Activated CD4-positive, alpha-beta T cell treated with anti-CD3 and anti-CD28 coated beads, Interleukin-2, amount 10 ng/mL, durations not matched to agents 7 days and 5 days (primary cell): ENCODE data around the gene ZBTB17. TPM values are rescaled to one million over a fixed set of nuclear protein-coding genes. Genes with fewer than 3 reads are reported as not detected.

Experiments
- CTCF ChIA-PET: fragments of 350-600 bp; sonication (Branson Sonifier 250); formaldehyde crosslinking; loops from one replicate; lab custom pipeline; 2021; ENCODE audit warnings: antibody characterized with exemption; lab: Charles Lee
- POLR2A ChIA-PET: fragments of 350-600 bp; sonication (Branson Sonifier 250); formaldehyde crosslinking; loops from one replicate; lab custom pipeline; 2021; ENCODE audit warnings: antibody characterized with exemption; lab: Charles Lee
- DNase-seq: peaks from one replicate; pipeline ENCODE4 v3.0.0-alpha.2; 2020
- H3K27ac Mint-ChIP-seq: one replicate; pipeline ENCODE4 v1.8.0; 2021; ENCODE audit warnings: mild to moderate bottlenecking, moderate library complexity, mixed read lengths
- H3K27me3 Mint-ChIP-seq: one replicate; pipeline ENCODE4 v1.8.0; 2021; ENCODE audit warnings: mixed read lengths
- H3K36me3 Mint-ChIP-seq: one replicate; pipeline ENCODE4 v1.8.0; 2021; ENCODE audit warnings: low read depth, mixed read lengths
- H3K4me1 Mint-ChIP-seq: one replicate; pipeline ENCODE4 v1.8.0; 2021; ENCODE audit warnings: mixed read lengths
- H3K4me3 Mint-ChIP-seq: one replicate; pipeline ENCODE4 v1.8.0; 2021; ENCODE audit warnings: mild to moderate bottlenecking, moderate library complexity, mixed read lengths
- H3K9me3 Mint-ChIP-seq: one replicate; pipeline ENCODE4 v1.8.0; 2021; ENCODE audit warnings: mixed read lengths
- total RNA-seq, 2 experiments: library from RNA; stranded (reverse); gene quantifications; one replicate each; pipeline ENCODE4 v1.2.3, GENCODE V29; 2021

Gene ZBTB17
- total RNA-seq, 2 experiments from 2014 or later: 34.8 to 38.8 TPM

DNA sequence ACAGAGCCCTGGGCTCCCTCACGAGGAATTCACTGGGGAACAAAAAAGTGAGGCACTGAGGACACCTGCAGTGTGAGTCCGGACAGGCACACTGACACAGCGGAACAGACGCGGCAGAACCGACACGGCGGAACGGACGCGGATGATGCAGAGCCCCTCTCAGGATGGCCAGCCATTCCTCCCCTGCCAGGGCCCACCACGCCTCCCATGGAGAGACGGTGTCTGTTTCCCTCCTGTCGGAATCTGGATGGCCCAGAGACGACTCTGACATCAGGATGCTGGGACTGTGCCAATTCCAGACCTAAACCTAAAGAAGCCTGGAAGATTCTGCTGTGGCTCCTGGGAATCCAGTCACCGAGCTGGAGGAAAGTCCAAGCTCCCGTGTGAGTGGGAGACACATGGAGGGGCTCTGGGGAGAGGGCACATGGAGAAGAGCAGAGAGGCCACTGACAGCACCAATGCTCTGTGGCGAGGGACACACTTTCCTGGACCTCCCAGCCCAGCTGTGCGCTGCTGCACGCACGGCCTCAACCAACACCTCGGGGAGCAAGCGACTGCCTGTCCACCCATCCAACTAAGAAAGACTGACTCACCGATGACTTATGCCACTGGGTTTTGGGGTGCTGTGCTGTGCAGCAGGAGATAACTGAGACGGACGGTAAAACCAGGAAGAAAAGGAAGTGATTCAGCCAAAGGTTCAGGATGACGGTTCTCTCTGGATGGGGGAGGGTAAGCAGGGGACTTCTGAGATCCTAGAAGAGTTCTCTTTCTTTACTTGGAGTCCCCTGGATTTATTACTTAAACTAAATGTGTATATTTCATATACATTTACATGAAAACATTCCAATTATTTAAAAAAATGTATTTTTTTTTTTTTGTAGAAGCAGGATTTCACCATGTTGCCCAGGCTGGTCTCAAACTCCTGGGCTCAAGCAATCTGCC is 23.3 kb downstream of the ZBTB17 start:
- peak; percentile 17 for DNase-seq
- Mint-ChIP-seq H3K4me3 (no peak overlapping the region), H3K36me3 (peaks cover 22% of the 10 kb centered on the region), H3K9me3 (no peaks in the 10 kb centered on the region), H3K4me1 (peaks cover 83% of the 10 kb centered on the region), H3K27me3 (no peaks in the 10 kb centered on the region), H3K27ac (peak overlapping the region; percentile 57)
- ChIA-PET POLR2A (no interaction called here), CTCF (interaction anchor here (0.8 to 1.6 kb wide), 2 partner anchors 16 to 109 kb away, joined by 3 to 4 read pairs; no protein-coding TSS in a partner anchor)

DNA sequence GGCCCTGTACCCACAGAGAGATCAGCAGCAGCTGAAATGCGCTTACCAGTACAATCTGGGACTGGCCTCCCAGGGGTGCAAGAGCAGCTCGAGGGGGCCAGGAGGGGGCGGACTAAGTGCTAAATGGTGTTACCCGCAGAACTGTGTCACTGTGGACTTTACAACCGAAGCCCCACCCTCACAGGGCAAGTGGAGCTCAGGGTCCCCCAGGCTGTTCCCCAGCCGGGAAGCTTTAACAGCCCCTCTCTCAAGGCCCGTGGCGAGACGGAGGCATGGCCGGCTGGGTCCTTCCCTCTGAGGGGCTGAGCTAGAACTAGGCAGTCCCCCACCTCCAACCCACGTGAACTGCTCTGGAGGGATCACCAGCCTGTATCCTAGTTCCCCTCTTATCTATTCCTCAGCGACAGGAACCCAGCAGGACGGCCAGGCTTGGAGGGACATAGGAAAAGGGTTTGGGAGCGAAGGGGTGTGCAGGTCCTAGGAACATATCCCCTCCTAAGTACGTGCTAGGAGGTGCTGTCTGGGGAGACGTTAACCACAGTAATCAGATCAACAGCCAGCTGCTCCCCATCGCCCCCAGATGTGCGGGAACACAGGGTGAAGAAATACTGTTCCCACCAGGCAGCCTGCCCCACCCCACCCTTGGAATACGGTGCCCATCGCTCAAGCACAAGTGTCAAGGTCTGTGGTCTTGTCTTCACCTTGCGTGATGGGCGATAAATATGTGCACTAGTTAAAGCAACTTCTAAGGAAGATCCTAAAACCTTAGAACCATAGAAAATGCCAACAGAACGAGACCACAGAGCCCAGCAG is 24.4 kb downstream of the ZBTB17 start:
- Mint-ChIP-seq H3K9me3 (no peaks in the 10 kb centered on the region), H3K27me3 (no peaks in the 10 kb centered on the region), H3K36me3 (peaks cover 23% of the 10 kb centered on the region), H3K27ac (peak overlapping the region; percentile 63), H3K4me1 (peaks cover 78% of the 10 kb centered on the region), H3K4me3 (no peak overlapping the region)
- ChIA-PET CTCF (interaction anchor here (0.6 to 1.6 kb wide), 7 partner anchors 10 to 191 kb away, joined by 3 to 5 read pairs (median 3); partner anchors contain the start of gene ZBTB17), POLR2A (no interaction called here)
- no peak for DNase-seq

DNA sequence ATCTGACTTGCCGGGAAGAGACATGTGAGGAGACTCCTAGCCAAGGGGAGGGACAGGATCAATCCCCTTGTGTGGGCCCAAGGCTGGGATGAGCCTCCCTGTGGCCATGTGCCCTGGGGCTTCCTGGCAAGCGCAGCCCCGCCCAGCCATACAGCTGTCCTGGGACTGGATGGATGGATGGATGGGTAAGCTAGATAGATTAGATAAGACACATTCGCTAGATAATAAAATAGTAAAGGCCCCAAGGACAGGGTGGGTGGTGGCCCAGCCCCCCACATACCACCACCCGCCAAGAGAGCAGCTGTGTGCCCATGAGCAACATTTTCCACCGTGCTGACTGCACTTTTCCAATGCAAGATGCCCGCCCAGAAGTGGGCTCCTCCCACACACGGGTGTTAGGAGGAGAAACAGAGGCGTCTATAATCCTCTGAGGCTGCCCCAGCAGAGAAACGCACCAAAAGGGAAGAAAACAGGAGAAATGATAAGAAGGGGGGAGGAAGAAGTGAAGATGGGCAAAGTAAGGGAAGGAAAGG is 25.1 kb downstream of the ZBTB17 start:
- DNase-seq: peak; percentile 48
- ChIA-PET POLR2A (interaction anchor here (0.6 kb wide), 1 partner anchor 125 kb away, joined by 9 read pairs; no protein-coding TSS in a partner anchor), CTCF (interaction anchor here (0.6 to 1.6 kb wide), 6 partner anchors 9 to 191 kb away, joined by 3 to 5 read pairs (median 4); partner anchors contain the start of gene ZBTB17)
- no peaks in the 10 kb centered on the region for H3K9me3 Mint-ChIP-seq
- peaks cover 71% of the 10 kb centered on the region for H3K4me1 Mint-ChIP-seq
- H3K27me3 Mint-ChIP-seq: no peaks in the 10 kb centered on the region
- H3K36me3 Mint-ChIP-seq: peaks cover 28% of the 10 kb centered on the region
- H3K4me3 Mint-ChIP-seq: no peak overlapping the region
- H3K27ac Mint-ChIP-seq: peak overlapping the region; percentile 81

DNA sequence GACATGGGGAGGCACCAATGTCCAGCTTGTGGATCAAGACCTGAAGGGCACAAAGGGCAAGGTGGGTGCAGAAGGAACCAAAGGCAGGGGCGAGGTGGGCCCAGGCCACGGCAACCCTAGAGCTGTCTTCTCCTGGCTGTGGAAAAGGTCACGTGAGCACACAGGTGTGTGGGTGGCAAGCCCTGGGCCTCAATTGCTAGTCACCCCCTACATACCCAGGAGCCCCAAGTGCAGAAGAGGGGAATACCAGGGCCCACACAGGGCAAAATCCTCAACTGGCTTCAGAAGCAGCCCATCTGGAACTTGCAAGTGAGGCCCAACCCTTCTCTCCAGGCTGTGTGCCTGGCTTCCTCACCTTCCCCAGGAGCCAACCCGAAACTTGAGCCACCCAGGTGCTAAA is 25.6 kb downstream of the ZBTB17 start:
- Mint-ChIP-seq H3K9me3 (no peaks in the 10 kb centered on the region), H3K4me3 (no peak overlapping the region), H3K4me1 (peaks cover 67% of the 10 kb centered on the region), H3K27ac (peak overlapping the region; percentile 81), H3K27me3 (no peaks in the 10 kb centered on the region), H3K36me3 (peaks cover 29% of the 10 kb centered on the region)
- ChIA-PET CTCF (interaction anchor here (1.1 to 1.5 kb wide), 4 partner anchors 8 to 113 kb away, joined by 3 to 4 read pairs (median 3); partner anchors contain the start of gene ZBTB17), POLR2A (interaction anchor here (0.6 kb wide), 1 partner anchor 125 kb away, joined by 9 read pairs; no protein-coding TSS in a partner anchor)
- DNase-seq: no peak

DNA sequence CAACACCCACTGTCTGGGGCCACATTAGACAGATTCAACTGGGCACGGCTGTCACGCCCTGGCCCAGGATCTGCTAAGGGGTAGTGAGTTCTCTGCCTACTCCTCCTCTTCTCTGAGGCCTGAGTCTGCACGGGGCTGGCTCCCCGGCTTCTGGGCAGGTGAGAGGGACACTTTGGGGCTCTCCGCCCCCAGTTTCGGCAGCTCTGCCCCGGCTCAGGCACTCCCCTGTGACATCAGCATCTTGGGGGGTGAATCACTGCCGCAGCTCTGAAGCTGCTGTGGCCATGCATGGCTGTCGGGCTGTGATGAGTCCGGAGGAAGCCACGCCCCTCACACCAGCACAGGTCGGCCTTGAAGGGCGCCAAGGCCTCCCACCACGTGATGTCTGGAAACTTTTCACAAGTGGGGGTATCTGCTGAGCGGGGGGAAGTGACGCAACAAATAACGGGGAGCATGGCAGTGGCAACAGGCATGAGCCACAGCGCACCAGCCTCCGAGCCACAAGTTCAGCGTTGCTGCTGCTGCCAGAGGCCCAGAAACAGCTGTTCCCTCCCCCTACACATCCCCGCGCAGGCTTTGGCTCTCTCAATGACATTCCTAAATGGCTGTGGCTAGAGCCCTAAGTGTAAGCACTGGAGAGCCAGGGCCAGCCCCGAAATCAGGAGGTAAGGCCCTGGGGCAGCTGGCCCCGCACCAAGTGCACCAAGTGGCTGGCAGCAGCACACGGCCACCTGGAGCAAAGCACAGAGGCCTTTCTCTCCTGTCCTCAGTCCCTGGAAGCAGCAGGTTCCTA is 26.3 kb downstream of the ZBTB17 start:
- Mint-ChIP-seq H3K36me3 (peaks cover 31% of the 10 kb centered on the region), H3K4me3 (no peak overlapping the region), H3K27ac (peak overlapping the region; percentile 81), H3K9me3 (no peaks in the 10 kb centered on the region), H3K4me1 (peaks cover 64% of the 10 kb centered on the region), H3K27me3 (no peaks in the 10 kb centered on the region)
- DNase-seq: peak; percentile 66
- ChIA-PET POLR2A (no interaction called here), CTCF (interaction anchor here (1.2 to 1.5 kb wide), 3 partner anchors 27 to 112 kb away, joined by 3 to 4 read pairs (median 4); partner anchors contain the start of gene ZBTB17)

DNA sequence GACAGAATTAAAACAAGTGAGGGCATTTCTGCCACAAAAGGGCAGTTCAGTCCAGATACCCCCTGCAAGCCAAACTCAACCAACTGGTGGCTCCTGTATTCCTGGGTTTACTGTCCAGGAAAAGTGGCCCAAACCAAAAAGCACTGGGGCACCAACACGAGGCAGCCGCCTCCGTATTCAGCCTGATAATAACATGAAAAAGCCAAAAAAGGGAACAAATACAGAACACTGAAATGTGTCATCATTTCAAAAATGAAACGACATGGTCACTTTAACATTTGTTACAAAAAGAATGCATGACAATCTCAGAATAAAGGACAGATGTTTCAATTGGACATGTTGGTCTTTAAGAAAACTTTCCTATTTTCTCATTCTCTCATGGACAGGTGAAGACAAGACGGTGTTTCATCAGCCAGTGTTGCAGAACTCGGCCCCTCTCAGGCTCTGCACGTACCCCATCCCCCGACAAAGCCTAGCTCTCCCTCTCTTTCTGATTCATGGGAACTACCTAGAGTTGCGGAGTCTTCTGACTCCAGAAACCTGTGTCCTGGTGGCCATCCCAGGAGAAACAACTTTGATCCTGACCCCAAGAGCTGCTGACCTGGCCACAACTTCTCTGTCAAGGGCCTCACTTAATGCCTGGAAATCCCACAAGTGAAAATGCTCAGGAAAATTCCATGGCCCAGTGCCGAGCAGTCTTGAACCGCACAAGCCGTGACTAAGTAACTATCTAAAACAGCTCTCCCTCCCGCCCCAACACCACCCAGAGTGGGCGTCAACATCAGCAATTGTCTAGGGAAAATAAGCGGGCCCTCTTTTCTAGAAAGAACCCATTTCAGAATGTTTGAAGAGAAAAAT is 27.1 kb downstream of the ZBTB17 start:
- POLR2A ChIA-PET: no interaction called here
- DNase-seq: no peak
- Mint-ChIP-seq H3K4me3 (no peak overlapping the region), H3K27me3 (no peaks in the 10 kb centered on the region), H3K27ac (peak overlapping the region; percentile 81), H3K4me1 (peaks cover 57% of the 10 kb centered on the region), H3K36me3 (peaks cover 27% of the 10 kb centered on the region), H3K9me3 (no peaks in the 10 kb centered on the region)
- CTCF ChIA-PET: interaction anchor here (1.5 kb wide), 1 partner anchor 60 kb away, joined by 4 read pairs; no protein-coding TSS in a partner anchor

DNA sequence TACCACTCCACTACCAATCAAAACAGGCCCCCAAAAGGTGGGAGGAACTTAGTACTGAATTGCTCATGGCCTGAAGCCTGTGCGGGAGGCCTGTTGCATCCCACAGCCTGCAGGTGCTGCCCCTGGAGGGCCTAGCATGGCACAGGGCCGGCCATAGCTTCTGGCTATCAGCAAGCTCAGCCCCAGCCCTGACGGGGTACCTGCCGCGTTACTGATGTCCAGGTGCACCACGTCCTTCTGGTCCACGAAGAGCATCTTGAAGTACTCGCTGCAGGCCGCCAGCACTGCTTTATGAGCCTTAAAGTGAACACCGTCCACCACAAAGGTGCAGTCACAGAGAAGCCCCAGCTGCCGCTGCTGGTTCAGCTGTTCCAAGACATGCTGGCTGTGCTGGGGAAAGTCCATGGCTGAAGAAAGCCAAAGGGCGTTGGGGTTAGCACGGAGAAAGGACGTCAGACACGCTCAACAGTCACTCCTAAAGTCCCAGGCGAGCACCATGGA is 27.8 kb downstream of the ZBTB17 start:
- no peaks in the 10 kb centered on the region for H3K9me3 Mint-ChIP-seq
- POLR2A ChIA-PET: interaction anchor here (0.6 kb wide), 1 partner anchor 16 kb away, joined by 13 read pairs; no protein-coding TSS in a partner anchor
- peak overlapping the region; percentile 16 for H3K27ac Mint-ChIP-seq
- H3K4me1 Mint-ChIP-seq: peaks cover 51% of the 10 kb centered on the region
- H3K4me3 Mint-ChIP-seq: no peak overlapping the region
- peaks cover 25% of the 10 kb centered on the region for H3K36me3 Mint-ChIP-seq
- CTCF ChIA-PET: interaction anchor here (1.5 kb wide), 1 partner anchor 60 kb away, joined by 4 read pairs; no protein-coding TSS in a partner anchor
- DNase-seq: no peak
- H3K27me3 Mint-ChIP-seq: no peaks in the 10 kb centered on the region

DNA sequence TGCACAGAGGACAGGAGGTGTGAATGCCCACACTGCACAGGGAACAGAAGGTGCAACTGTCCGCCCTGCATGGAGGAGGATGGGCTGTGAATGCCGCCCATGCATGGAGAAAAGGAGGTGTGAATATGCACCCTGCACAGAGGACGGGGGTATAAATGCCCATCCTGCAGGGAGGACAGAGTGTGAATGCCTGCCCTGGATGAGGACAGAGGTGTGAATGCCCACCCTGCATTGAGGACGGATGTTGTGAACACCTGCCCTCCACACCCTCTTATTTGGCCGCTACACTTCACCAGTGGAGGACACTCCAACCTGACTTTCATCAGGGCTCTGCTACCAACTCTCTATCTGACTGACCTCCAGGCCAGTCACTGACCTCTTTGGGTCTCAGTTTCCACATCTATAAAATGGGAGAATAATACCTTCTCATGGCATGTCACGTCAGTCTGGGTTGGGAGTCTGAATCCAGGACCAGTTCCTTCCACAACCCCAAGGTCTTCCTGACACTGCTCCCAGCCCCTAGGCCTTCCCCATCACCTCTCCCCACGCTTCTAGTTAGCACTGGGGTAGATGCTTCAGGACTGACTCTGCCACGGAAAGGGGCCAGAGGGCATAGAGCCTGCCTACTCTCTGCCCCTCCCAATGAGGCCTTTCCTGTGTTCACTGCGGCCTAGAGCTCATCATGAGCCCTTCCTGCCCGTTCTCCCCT is 28.4 kb downstream of the ZBTB17 start:
- H3K36me3 Mint-ChIP-seq: peaks cover 23% of the 10 kb centered on the region
- ChIA-PET POLR2A (interaction anchor here (0.6 kb wide), 1 partner anchor 17 kb away, joined by 13 read pairs; no protein-coding TSS in a partner anchor), CTCF (no interaction called here)
- H3K9me3 Mint-ChIP-seq: no peaks in the 10 kb centered on the region
- peak overlapping the region; percentile 16 for H3K27ac Mint-ChIP-seq
- no peak overlapping the region for H3K4me3 Mint-ChIP-seq
- no peak for DNase-seq
- peaks cover 48% of the 10 kb centered on the region for H3K4me1 Mint-ChIP-seq
- no peaks in the 10 kb centered on the region for H3K27me3 Mint-ChIP-seq

DNA sequence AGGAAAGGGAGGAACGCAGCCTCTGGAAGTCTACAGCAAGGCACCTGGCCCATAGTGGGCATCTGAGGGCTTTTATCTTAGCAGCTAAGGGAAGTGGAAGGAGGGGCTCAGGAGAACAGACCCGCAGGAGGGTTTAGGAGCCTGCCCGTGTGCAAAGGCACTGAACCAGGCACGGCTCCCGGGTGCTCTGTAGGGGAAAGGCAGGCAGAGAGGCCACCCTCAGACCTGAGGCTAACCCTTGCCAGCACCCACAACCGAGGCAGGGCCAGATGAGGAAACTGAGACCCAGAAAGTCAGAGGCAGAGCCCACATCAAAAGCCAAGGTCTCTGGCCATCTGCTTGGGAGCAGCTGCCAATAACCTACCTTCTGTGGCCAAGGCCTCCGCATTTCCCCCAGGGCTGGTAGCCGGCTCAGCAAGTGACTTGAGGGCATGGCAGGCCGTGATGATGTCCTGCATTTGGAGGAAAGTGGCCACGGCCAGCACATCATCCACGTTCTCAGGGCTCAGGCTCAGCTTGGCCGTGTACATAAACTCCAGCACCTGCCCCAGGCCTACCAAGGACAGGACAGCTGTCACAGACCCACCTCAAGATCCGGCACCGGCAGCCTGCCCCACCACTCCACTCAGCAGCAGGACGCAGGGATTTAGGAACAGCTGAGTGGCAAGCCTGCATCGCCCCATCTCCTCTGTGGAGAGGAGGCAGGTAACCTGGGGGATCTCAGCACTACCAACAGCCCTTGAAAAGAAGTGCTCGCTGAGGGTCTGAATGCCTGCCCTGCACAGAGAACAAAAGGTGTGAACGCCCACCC is 29.1 kb downstream of the ZBTB17 start:
- DNase-seq: no peak
- Mint-ChIP-seq H3K9me3 (no peaks in the 10 kb centered on the region), H3K36me3 (peaks cover 21% of the 10 kb centered on the region), H3K27ac (no peak overlapping the region), H3K27me3 (no peaks in the 10 kb centered on the region), H3K4me1 (peaks cover 40% of the 10 kb centered on the region), H3K4me3 (no peak overlapping the region)
- POLR2A ChIA-PET: no interaction called here
- CTCF ChIA-PET: no interaction called here
